ENCODE results near the gene NPFF.

Gene NPFF

GRCh38 chr12:53501615-53502181 lies 5.6 kb downstream of the NPFF start:
- DNase-seq (ENCODE audit: low read depth, low spot score), result no peak
- no peak for TF ChIP-seq CTCF (IDR thresholded peaks at IDR 0.05; ENCODE audit: low read depth, low read length)
- peak overlapping the region; percentile 73 for H3K4me3 ChIP-seq (ENCODE audit: low read depth, low read length)
- in situ Hi-C loops (cut with HindIII; ENCODE audit: low sequenced_read_pairs), result no loop called here

- TF ChIP-seq CTCF (IDR thresholded peaks at IDR 0.05; ENCODE audit: low read depth, low read length), result no peak
- in situ Hi-C loops (cut with HindIII; ENCODE audit: low sequenced_read_pairs), result no loop called here
- peak; percentile 100 for DNase-seq (ENCODE audit: low read depth, low spot score)
- peak within 1 kb of the TSS; percentile 73 for H3K4me3 ChIP-seq (ENCODE audit: low read depth, low read length)
These were observed 6.3 kb downstream of the NPFF start, which contains the start of gene TARBP2 for GRCh38 chr12:53500776-53501614. TSS of gene TARBP2 (plus strand) at chr12:53501283. CDS start at chr12:53501409, 126 bp downstream.

GRCh38 chr12:53500142-53500775 lies 7.0 kb downstream of the NPFF start:
- peak overlapping the region; percentile 73 for H3K4me3 ChIP-seq (ENCODE audit: low read depth, low read length)
- DNase-seq (ENCODE audit: low read depth, low spot score), result peak; percentile 41
- TF ChIP-seq CTCF (IDR thresholded peaks at IDR 0.05; ENCODE audit: low read depth, low read length), result no peak

GRCh38 chr12:53499266-53500141 lies 7.8 kb downstream of the NPFF start, which contains the start of gene MAP3K12:
TSS of gene MAP3K12 (minus strand) at chr12:53499458. CDS start at chr12:53487391, 12,067 bp downstream.
- peak; percentile 51 for DNase-seq (ENCODE audit: low read depth, low spot score)
- peak within 1 kb of the TSS; percentile 73 for H3K4me3 ChIP-seq (ENCODE audit: low read depth, low read length)
- TF ChIP-seq CTCF (IDR thresholded peaks at IDR 0.05; ENCODE audit: low read depth, low read length), result peak; percentile 21
- in situ Hi-C loops (cut with HindIII; ENCODE audit: low sequenced_read_pairs), result no loop called here

More at GRCh38 chr12:53500142-53500775, 7.0 kb downstream of the NPFF start:
- in situ Hi-C loops (cut with HindIII; ENCODE audit: low sequenced_read_pairs), result no loop called here

GRCh38 chr12:53498235-53498630 lies 9.1 kb downstream of the NPFF start:
- in situ Hi-C loops (cut with HindIII; ENCODE audit: low sequenced_read_pairs), result no loop called here
- TF ChIP-seq CTCF (IDR thresholded peaks at IDR 0.05; ENCODE audit: low read depth, low read length), result no peak
- peak overlapping the region; percentile 73 for H3K4me3 ChIP-seq (ENCODE audit: low read depth, low read length)
- DNase-seq (ENCODE audit: low read depth, low spot score), result no peak

GRCh38 chr12:53497461-53497860 lies 9.8 kb downstream of the NPFF start:
- TF ChIP-seq CTCF (IDR thresholded peaks at IDR 0.05; ENCODE audit: low read depth, low read length), result no peak
- in situ Hi-C loops (cut with HindIII; ENCODE audit: low sequenced_read_pairs), result no loop called here
- no peak overlapping the region for H3K4me3 ChIP-seq (ENCODE audit: low read depth, low read length)
- DNase-seq (ENCODE audit: low read depth, low spot score), result no peak

Measured in astrocyte of the spinal cord (primary cell).